Adipocyte (in vitro differentiated cells): Measurements from ENCODE around the gene CALHM3.

Experiments used
- DNase-seq: peaks from one replicate; pipeline ENCODE4 v3.0.0-alpha.2; 2015; ENCODE audit warnings: low read depth
- H3K27me3 ChIP-seq: replicated peaks from 2 replicates; pipeline ENCODE4 v1.7.0; 2013; ENCODE audit warnings: mild to moderate bottlenecking, low read length, moderate library complexity; ENCODE audit not compliant: control insufficient read depth, insufficient read depth
- H3K36me3 ChIP-seq: 2 replicates; pipeline ENCODE4 v1.7.0; 2013; ENCODE audit warnings: low read length, mild to moderate bottlenecking, moderate library complexity; ENCODE audit not compliant: control insufficient read depth, insufficient read depth, severe bottlenecking
- H3K4me1 ChIP-seq: 2 replicates; pipeline ENCODE4 v1.7.0; 2013; ENCODE audit warnings: mild to moderate bottlenecking, low read length, moderate library complexity; ENCODE audit not compliant: control insufficient read depth, insufficient read depth
- H3K4me3 ChIP-seq: 2 replicates; pipeline ENCODE4 v1.7.0; 2013; ENCODE audit warnings: mild to moderate bottlenecking, low read length, moderate library complexity
- H3K9ac ChIP-seq: 2 replicates; pipeline ENCODE4 v1.7.0; 2013; ENCODE audit warnings: mild to moderate bottlenecking, low read length, moderate library complexity
- H3K9me3 ChIP-seq: 2 replicates; pipeline ENCODE4 v1.7.0; 2013; ENCODE audit warnings: mild to moderate bottlenecking, low read length, moderate library complexity; ENCODE audit not compliant: control insufficient read depth

Gene CALHM3

GRCh38 chr10:103467406-103467805, 11.6 kb downstream of the CALHM3 start:
- H3K27me3 ChIP-seq: no peaks in the 10 kb centered on the region
- H3K4me3 ChIP-seq: no peak overlapping the region
- H3K9ac ChIP-seq: no peak overlapping the region
- H3K4me1 ChIP-seq: peaks cover 22% of the 10 kb centered on the region
- no peak for DNase-seq
- no peaks in the 10 kb centered on the region for H3K36me3 ChIP-seq
- no peaks in the 10 kb centered on the region for H3K9me3 ChIP-seq

- Histone ChIP-seq H3K4me3 (no peak overlapping the region), H3K27me3 (no peaks in the 10 kb centered on the region), H3K9me3 (no peaks in the 10 kb centered on the region), H3K36me3 (no peaks in the 10 kb centered on the region), H3K4me1 (peaks cover 17% of the 10 kb centered on the region), H3K9ac (no peak overlapping the region)
- DNase-seq: peak; percentile 44
Observed at GRCh38 chr10:103466734-103467133, 12.3 kb downstream of the CALHM3 start.

GRCh38 chr10:103465411-103466179, 13.4 kb downstream of the CALHM3 start:
- no peaks in the 10 kb centered on the region for H3K9me3 ChIP-seq
- no peak for DNase-seq
- no peak overlapping the region for H3K4me3 ChIP-seq
- H3K27me3 ChIP-seq: no peaks in the 10 kb centered on the region
- no peaks in the 10 kb centered on the region for H3K36me3 ChIP-seq
- peaks cover 5% of the 10 kb centered on the region for H3K4me1 ChIP-seq
- no peak overlapping the region for H3K9ac ChIP-seq

- H3K9me3 ChIP-seq: no peaks in the 10 kb centered on the region
- no peak overlapping the region for H3K4me3 ChIP-seq
- H3K4me1 ChIP-seq: peaks cover 5% of the 10 kb centered on the region
- H3K27me3 ChIP-seq: no peaks in the 10 kb centered on the region
- H3K9ac ChIP-seq: no peak overlapping the region
- no peak for DNase-seq
- no peaks in the 10 kb centered on the region for H3K36me3 ChIP-seq
Observed at GRCh38 chr10:103463499-103463898, 15.5 kb downstream of the CALHM3 start.

GRCh38 chr10:103459615-103460014, 19.4 kb downstream of the CALHM3 start:
- H3K36me3 ChIP-seq: no peaks in the 10 kb centered on the region
- no peak for DNase-seq
- H3K9ac ChIP-seq: no peak overlapping the region
- H3K9me3 ChIP-seq: no peaks in the 10 kb centered on the region
- H3K27me3 ChIP-seq: no peaks in the 10 kb centered on the region
- H3K4me1 ChIP-seq: peaks cover 5% of the 10 kb centered on the region
- no peak overlapping the region for H3K4me3 ChIP-seq

GRCh38 chr10:103458720-103459119, 20.3 kb downstream of the CALHM3 start, which contains the start of gene CALHM1:
TSS of gene CALHM1 (minus strand) at chr10:103458900. CDS start at chr10:103458751, 149 bp downstream.
- no peak for DNase-seq
- H3K36me3 ChIP-seq: no peaks in the 10 kb centered on the region
- H3K4me1 ChIP-seq: peaks cover 5% of the 10 kb centered on the region
- no peaks in the 10 kb centered on the region for H3K9me3 ChIP-seq
- no peaks in the 10 kb centered on the region for H3K27me3 ChIP-seq
- H3K9ac ChIP-seq: no peak within 1 kb of the TSS
- H3K4me3 ChIP-seq: no peak within 1 kb of the TSS

- H3K4me1 ChIP-seq: peaks cover 1% of the 10 kb centered on the region
- no peak overlapping the region for H3K4me3 ChIP-seq
Observed at GRCh38 chr10:103457896-103458583, 21.0 kb downstream of the CALHM3 start.

GRCh38 chr10:103457176-103457712, 21.8 kb downstream of the CALHM3 start:
- Histone ChIP-seq H3K9me3 (no peaks in the 10 kb centered on the region), H3K27me3 (no peaks in the 10 kb centered on the region), H3K9ac (no peak overlapping the region), H3K4me3 (no peak overlapping the region), H3K36me3 (no peaks in the 10 kb centered on the region), H3K4me1 (peaks cover 8% of the 10 kb centered on the region)
- DNase-seq: no peak

More at GRCh38 chr10:103457896-103458583, 21.0 kb downstream of the CALHM3 start:
- H3K36me3 ChIP-seq: no peaks in the 10 kb centered on the region
- no peaks in the 10 kb centered on the region for H3K27me3 ChIP-seq
- DNase-seq: no peak
- H3K9me3 ChIP-seq: no peaks in the 10 kb centered on the region
- no peak overlapping the region for H3K9ac ChIP-seq

GRCh38 chr10:103456074-103456660, 22.9 kb downstream of the CALHM3 start:
- H3K9me3 ChIP-seq: no peaks in the 10 kb centered on the region
- H3K9ac ChIP-seq: no peak overlapping the region
- DNase-seq: no peak
- no peaks in the 10 kb centered on the region for H3K36me3 ChIP-seq
- H3K4me1 ChIP-seq: peaks cover 8% of the 10 kb centered on the region
- H3K27me3 ChIP-seq: no peaks in the 10 kb centered on the region
- no peak overlapping the region for H3K4me3 ChIP-seq

GRCh38 chr10:103455235-103455634, 23.8 kb downstream of the CALHM3 start:
- Histone ChIP-seq H3K4me1 (peaks cover 15% of the 10 kb centered on the region), H3K4me3 (no peak overlapping the region), H3K9ac (no peak overlapping the region), H3K36me3 (peaks cover 3% of the 10 kb centered on the region), H3K9me3 (no peaks in the 10 kb centered on the region), H3K27me3 (no peaks in the 10 kb centered on the region)
- no peak for DNase-seq

GRCh38 chr10:103454026-103454425, 25.0 kb downstream of the CALHM3 start:
- H3K36me3 ChIP-seq: peaks cover 13% of the 10 kb centered on the region
- peaks cover 26% of the 10 kb centered on the region for H3K4me1 ChIP-seq
- H3K9ac ChIP-seq: no peak overlapping the region
- DNase-seq: no peak
- no peak overlapping the region for H3K4me3 ChIP-seq
- H3K9me3 ChIP-seq: no peaks in the 10 kb centered on the region
- no peaks in the 10 kb centered on the region for H3K27me3 ChIP-seq
